Endothelial cell of umbilical vein (primary cell): ENCODE results near the gene C3. TPM values are rescaled to one million over a fixed set of nuclear protein-coding genes. Genes with fewer than 3 reads are reported as not detected.
"Not testable (repeated sequence)": the region's sequence is repeated elsewhere in the genome, so short reads cannot be mapped to it uniquely, and the experiment has no call there.

Experiments used
- BruUV-seq: library from RNA; stranded (reverse); fragments of 400-500 nt; replicated peaks from 2 replicates; lab custom pipeline; 2021; lab: Mats Ljungman, UMichigan
- CTCF ChIA-PET: fragments of 300-600, 350-600 bp; sonication (Branson Sonifier 250); formaldehyde crosslinking; loops from one replicate; lab custom pipeline; 2021; ENCODE audit warnings: antibody characterized with exemption, inconsistent platforms; lab: Charles Lee
- POLR2A ChIA-PET: fragments of 300-600, 350-600 bp; sonication (Branson Sonifier 250); formaldehyde crosslinking; loops from one replicate; lab custom pipeline; 2021; ENCODE audit warnings: antibody characterized with exemption, inconsistent platforms; lab: Charles Lee
- DNase-seq: peaks from one replicate; pipeline ENCODE4 v3.0.0-alpha.2; 2011; ENCODE audit warnings: low read depth, low spot score
- FAIRE-seq: peaks from 2 replicates; lab custom pipeline; 2011; peaks lifted over from hg19 to GRCh38; lab: Jason Lieb, UNC
- H2AFZ ChIP-seq: 2 replicates; pipeline ENCODE4 v1.6.0; 2012; ENCODE audit warnings: low read depth, low read length, control low read depth, inconsistent platforms
- H3K27ac ChIP-seq: 2 replicates; pipeline ENCODE4 v1.5.1; 2011; ENCODE audit warnings: low read depth, mild to moderate bottlenecking, control low read depth, low read length, moderate library complexity; ENCODE audit not compliant: insufficient read depth
- H3K27me3 ChIP-seq, 2 experiments: 2 replicates each; pipeline versions ENCODE4 v1.6.0 to v1.6.1; 2011; ENCODE audit warnings: low read length in 2 of 2, mixed read lengths in 1 of 2; ENCODE audit not compliant: control insufficient read depth in 2 of 2, insufficient read depth in 2 of 2
- H3K36me3 ChIP-seq, 2 experiments: 2 replicates in 1 of 2; 3 replicates in 1 of 2; pipeline ENCODE4 v1.5.1; 2011; ENCODE audit warnings: low read length in 2 of 2, mild to moderate bottlenecking in 1 of 2, moderate library complexity in 1 of 2; ENCODE audit not compliant: control insufficient read depth in 2 of 2, insufficient read depth in 2 of 2; ENCODE audit errors: extremely low read depth in 1 of 2
- H3K4me1 ChIP-seq: 3 replicates; pipeline ENCODE4 v1.5.1; 2011; ENCODE audit warnings: mild to moderate bottlenecking, low read length; ENCODE audit not compliant: control insufficient read depth, insufficient read depth; ENCODE audit errors: extremely low read depth
- H3K4me2 ChIP-seq: 2 replicates; pipeline ENCODE4 v1.6.1; 2011; ENCODE audit warnings: low read length, control low read depth, mixed read lengths; ENCODE audit not compliant: insufficient read depth
- H3K4me3 ChIP-seq, 3 experiments: fragments of 200-600 bp in 1 of 3; sonication (generic), shearing (Covaris generic) in 1 of 3; replicated peaks in 1 of 3; 2 replicates each; pipeline ENCODE4 v1.5.1; 2011 to 2016; ENCODE audit warnings: control low read depth in 3 of 3, low read length in 3 of 3, mild to moderate bottlenecking in 2 of 3, inconsistent platforms in 1 of 3, low read depth in 1 of 3, moderate library complexity in 1 of 3; ENCODE audit not compliant: insufficient read depth in 1 of 3
- H3K79me2 ChIP-seq: 2 replicates; pipeline ENCODE4 v1.6.0; 2012; ENCODE audit warnings: low read length, inconsistent platforms; ENCODE audit not compliant: control insufficient read depth, insufficient read depth
- H3K9ac ChIP-seq: replicated peaks from 2 replicates; pipeline ENCODE3; 2011; ENCODE audit warnings: low read length, control low read depth; ENCODE audit not compliant: insufficient read depth; ENCODE audit errors: extremely low read depth
- H3K9me1 ChIP-seq: replicated peaks from 3 replicates; pipeline ENCODE4 v1.6.0; 2011; ENCODE audit warnings: mild to moderate bottlenecking, low read length; ENCODE audit not compliant: control insufficient read depth, insufficient read depth; ENCODE audit errors: extremely low read depth
- H3K9me3 ChIP-seq: replicated peaks from 2 replicates; pipeline ENCODE4 v1.5.1; 2012; ENCODE audit warnings: low read length, inconsistent platforms; ENCODE audit not compliant: control insufficient read depth, insufficient read depth
- H4K20me1 ChIP-seq: replicated peaks from 2 replicates; pipeline ENCODE3; 2011; ENCODE audit warnings: mild to moderate bottlenecking, low read length; ENCODE audit not compliant: control insufficient read depth, insufficient read depth; ENCODE audit errors: extremely low read depth
- FOS ChIP-seq: IDR thresholded peaks from 2 replicates; pipeline ENCODE4 v1.6.1; 2011; ENCODE audit warnings: mild to moderate bottlenecking, low read length, moderate library complexity, borderline replicate concordance; ENCODE audit not compliant: insufficient read depth
- JUN ChIP-seq: IDR thresholded peaks from 2 replicates; pipeline ENCODE4 v1.6.1; 2011; ENCODE audit warnings: borderline replicate concordance, low read depth; ENCODE audit not compliant: insufficient read length, insufficient read depth
- MYC ChIP-seq: IDR thresholded peaks from one replicate; pipeline ENCODE4 v1.6.1; 2011; ENCODE audit warnings: mild to moderate bottlenecking, low read depth, low read length
- POLR2A ChIP-seq: IDR thresholded peaks from 2 replicates; pipeline ENCODE4 v1.6.1; 2012; ENCODE audit warnings: low read depth, mild to moderate bottlenecking, control low read depth, low read length
- dilution Hi-C: fragments of 300-500 bp; cut with MboI; formaldehyde crosslinking; loops from one replicate; pipeline ENCODE4 v1.15.0; 2019; ENCODE audit warnings: low sequenced_read_pairs; ENCODE audit not compliant: extremely low pct_ligation_motif_present
- intact Hi-C: fragments of 100-400 bp; cut with micrococcal nuclease; formaldehyde crosslinking; loops from one replicate; pipeline ENCODE4 v1.10.0; 2022
- polyA plus RNA-seq, 4 experiments: library from polyadenylated mRNA; depleted of rRNA in 3 of 4; stranded (reverse) in 3 of 4; unstranded in 1 of 4; fragments of >200 nt; gene quantifications; 2 replicates each; pipeline versions ENCODE4 v1.2.1 to v1.2.3, GENCODE V29; 2011 to 2012; ENCODE audit warnings: missing spikeins in 1 of 4
- total RNA-seq: library from RNA; stranded (reverse); gene quantifications from 2 replicates; pipeline ENCODE4 v1.2.3, GENCODE V29; 2021

The C3 gene
- total and polyA plus RNA-seq, 2 donors (not counting 3 experiments of a cell fraction or from before 2014, with no cell fraction given): 0.23 TPM; not detected in 1

DNA sequence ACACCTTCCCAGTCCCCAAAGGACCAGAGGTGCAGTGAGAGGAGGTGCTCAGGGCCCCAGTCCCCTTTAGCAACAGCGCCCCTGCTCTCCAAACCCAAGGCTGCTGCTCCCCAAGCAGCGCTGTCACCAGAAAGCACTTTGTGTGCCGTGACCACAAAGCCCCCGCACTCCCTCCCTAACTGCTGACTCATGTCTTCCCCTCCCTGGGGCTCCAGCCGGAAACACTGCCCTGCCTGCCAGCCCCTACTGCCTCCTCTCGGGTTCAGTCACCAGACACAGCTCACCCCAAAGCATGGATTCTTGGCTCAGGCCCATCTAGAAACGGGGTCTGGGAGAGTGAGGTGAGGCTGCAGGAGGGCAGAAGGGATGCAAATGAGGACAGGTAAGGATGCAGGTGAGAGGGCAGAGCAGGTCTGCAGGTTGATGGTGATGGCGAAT is 45.6 kb downstream of the C3 start:
- no peak overlapping the region for H3K4me2 ChIP-seq
- ChIA-PET POLR2A (no interaction called here), CTCF (no interaction called here)
- H3K4me3 ChIP-seq: no peak overlapping the region
- peaks cover 7% of the 10 kb centered on the region for H3K4me1 ChIP-seq
- no peak overlapping the region for H3K9ac ChIP-seq
- DNase-seq (peak; percentile 56), FAIRE-seq (peak; percentile 48)
- no peaks in the 10 kb centered on the region for H3K27me3 ChIP-seq
- H3K79me2 ChIP-seq: no peaks in the 10 kb centered on the region
- H4K20me1 ChIP-seq: no peaks in the 10 kb centered on the region
- peak; percentile 28 for TF ChIP-seq JUN
- peak; percentile 83 for TF ChIP-seq FOS
- TF ChIP-seq POLR2A: no peak
- no peak for TF ChIP-seq MYC
- no peaks in the 10 kb centered on the region for H3K9me3 ChIP-seq
- H3K36me3 ChIP-seq: no peaks in the 10 kb centered on the region
- no peak overlapping the region for H3K27ac ChIP-seq
- intact Hi-C loops: loop anchor here (10.0 kb wide), 1 partner anchor 60 kb away; the partner anchor contains the start of genes GPR108 and TRIP10
- no peaks in the 10 kb centered on the region for H3K9me1 ChIP-seq
- dilution Hi-C loops: no loop called here
- H2AFZ ChIP-seq: no peak overlapping the region
- no TSS peak for BruUV-seq

DNA sequence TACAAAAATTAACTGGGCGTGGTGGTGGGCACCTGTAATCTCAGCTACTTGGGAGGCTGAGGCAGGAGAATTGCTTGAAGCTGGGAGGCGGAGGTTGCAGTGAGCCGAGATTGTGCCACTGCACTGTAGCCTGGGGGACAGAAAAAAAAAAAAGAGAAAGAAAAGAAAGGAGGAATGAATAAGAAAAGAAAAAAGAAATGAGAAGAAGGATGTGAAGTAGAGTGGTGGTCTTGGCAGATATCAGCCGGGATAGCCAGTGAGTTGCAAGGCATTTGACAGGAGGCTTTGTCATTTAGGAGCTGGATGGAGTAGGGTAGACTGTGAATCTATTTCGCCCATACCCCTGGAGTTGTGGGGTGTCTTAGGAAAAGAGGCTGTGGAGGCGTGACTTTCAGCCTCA is 46.0 kb downstream of the C3 start:
- POLR2A ChIA-PET, H3K4me3 ChIP-seq, H4K20me1 ChIP-seq, H3K4me1 ChIP-seq, H3K9me3 ChIP-seq, CTCF ChIA-PET, H3K9me1 ChIP-seq, H3K36me3 ChIP-seq, H3K4me2 ChIP-seq, H3K27me3 ChIP-seq, dilution Hi-C loops, H2AFZ ChIP-seq, H3K27ac ChIP-seq, BruUV-seq, H3K79me2 ChIP-seq, DNase-seq, H3K9ac ChIP-seq, FAIRE-seq: not testable (repeated sequence)
- intact Hi-C loops: loop anchor here (10.0 kb wide), 1 partner anchor 60 kb away; the partner anchor contains the start of genes GPR108 and TRIP10
